Stimulated activated naive B cell treated with anti-CD40 and anti-IgM and Interleukin-4, amounts not matched to agents 10 μg/mL and 1 μg/mL and 100 μg/mL, for 72 hours (primary cell): ENCODE data around the gene STRIP1.

Experiments
- ATAC-seq, 2 donors: fragments of 150-1000 bp; cut with Tn5 transposase; replicated peaks; 2 replicates each; pipeline ENCODE4 v1.10.0; 2021; ENCODE audit warnings: moderate library complexity in 1 of 2
- DNase-seq: peaks from one replicate; pipeline ENCODE4 v3.0.0; 2021
- H3K27ac Mint-ChIP-seq: one replicate; pipeline ENCODE4 v1.8.0; 2022; ENCODE audit warnings: mild to moderate bottlenecking, mixed read lengths
- H3K27me3 Mint-ChIP-seq, 2 donors: one replicate each; pipeline ENCODE4 v1.8.0; 2022; ENCODE audit warnings: mixed read lengths in 2 of 2
- H3K36me3 Mint-ChIP-seq, 2 donors: one replicate each; pipeline ENCODE4 v1.8.0; 2022; ENCODE audit warnings: mixed read lengths in 2 of 2, mild to moderate bottlenecking in 1 of 2
- H3K4me1 Mint-ChIP-seq, 2 donors: one replicate each; pipeline ENCODE4 v1.8.0; 2022; ENCODE audit warnings: mixed read lengths in 2 of 2, mild to moderate bottlenecking in 1 of 2
- H3K4me3 Mint-ChIP-seq, 2 donors: one replicate each; pipeline ENCODE4 v1.8.0; 2022; ENCODE audit warnings: mild to moderate bottlenecking in 2 of 2, mixed read lengths in 2 of 2, moderate library complexity in 1 of 2
- H3K9me3 Mint-ChIP-seq, 2 donors: one replicate each; pipeline ENCODE4 v1.8.0; 2022; ENCODE audit warnings: mixed read lengths in 2 of 2, mild to moderate bottlenecking in 1 of 2

STRIP1 gene

DNA sequence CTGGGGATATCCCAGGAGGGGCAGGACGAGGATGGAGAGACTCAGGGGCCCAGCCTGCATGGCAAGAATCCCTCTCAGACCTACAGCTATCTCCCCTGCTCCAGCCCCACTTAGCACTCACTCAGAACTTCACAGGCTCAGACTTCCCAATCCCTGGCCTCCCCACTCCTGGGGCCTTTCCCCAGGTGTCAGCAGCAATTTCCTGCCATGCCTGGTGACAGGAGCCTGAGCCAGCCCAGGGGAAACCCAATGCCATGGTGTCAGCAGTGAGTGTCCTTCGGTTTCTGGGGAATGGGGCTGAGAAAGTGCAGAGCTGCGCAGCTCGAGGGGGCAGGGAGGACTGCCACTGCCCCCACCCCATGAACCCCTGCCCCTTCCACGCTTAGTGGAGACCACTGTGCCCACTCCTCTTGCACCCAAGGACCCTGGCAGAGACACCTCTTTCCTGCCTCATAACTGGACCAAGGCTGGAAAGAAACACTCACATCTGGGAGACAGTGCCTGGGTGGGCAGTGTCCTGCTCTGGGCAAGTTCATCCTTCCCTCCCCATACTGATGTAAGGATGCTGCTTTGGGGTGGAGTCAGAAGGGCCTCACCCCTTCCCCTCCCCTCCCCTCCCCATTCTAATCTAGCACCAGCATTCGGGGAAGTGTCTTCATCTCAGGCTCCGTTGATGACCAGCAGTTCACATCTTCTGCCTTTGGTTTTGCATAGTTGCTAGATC is 60.7 kb downstream of the STRIP1 start:
- no peaks in the 10 kb centered on the region for H3K36me3 Mint-ChIP-seq

DNA sequence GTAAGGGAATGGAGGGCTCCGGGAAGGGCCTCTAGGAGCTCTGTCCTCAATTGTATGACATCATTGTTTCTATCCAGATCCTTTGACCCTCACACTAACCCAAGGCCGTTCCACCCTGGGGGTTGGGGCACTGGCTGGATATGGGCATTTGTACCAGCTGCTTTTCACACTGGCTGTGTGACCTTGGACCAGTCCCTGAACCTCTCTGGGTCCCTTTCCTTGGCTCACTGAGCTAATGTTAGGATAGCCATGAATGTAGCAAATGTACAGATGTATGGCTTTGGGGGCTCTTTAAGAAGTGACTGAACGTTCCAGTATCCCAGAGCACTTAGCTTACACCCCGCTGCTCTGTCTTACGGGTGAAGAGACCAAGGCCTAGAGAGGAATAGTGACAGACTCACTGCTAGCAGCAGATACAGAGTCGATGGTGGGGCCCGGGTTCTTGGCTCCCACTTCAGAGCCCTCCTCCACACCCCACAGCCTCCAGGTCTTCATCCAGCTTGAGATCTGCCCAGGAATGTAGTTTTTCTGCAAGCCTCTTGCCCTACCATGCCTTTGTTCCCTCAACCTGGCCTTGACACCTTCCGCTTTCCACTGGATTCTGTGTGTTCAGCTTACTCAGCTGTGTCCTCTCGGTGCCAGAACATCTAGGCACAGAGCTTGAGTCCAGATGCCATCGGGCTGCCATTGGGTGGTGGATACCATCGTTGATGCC is 63.2 kb downstream of the STRIP1 start:
- H3K9me3 Mint-ChIP-seq, result no peaks in the 10 kb centered on the region
- H3K36me3 Mint-ChIP-seq, result no peaks in the 10 kb centered on the region
- H3K27me3 Mint-ChIP-seq, result peaks cover 14 to 16% of the 10 kb centered on the region in 2 donors
- no peak for DNase-seq
- H3K4me1 Mint-ChIP-seq, result peaks cover 19 to 20% of the 10 kb centered on the region in 2 donors
- no peak overlapping the region for H3K4me3 Mint-ChIP-seq
- no peak overlapping the region for H3K27ac Mint-ChIP-seq
- no peak for ATAC-seq

More for the DNA sequence above, 60.7 kb downstream of the STRIP1 start:
- Mint-ChIP-seq H3K27ac (no peak overlapping the region), H3K4me1 (peaks cover 0 to 1% of the 10 kb centered on the region in 2 donors), H3K27me3 (peaks cover 19 to 22% of the 10 kb centered on the region in 2 donors), H3K4me3 (no peak overlapping the region), H3K9me3 (no peaks in the 10 kb centered on the region)
- DNase-seq (no peak), ATAC-seq (no peak)

GRCh38 chr1:110098222-110099026 is 64.0 kb downstream of the STRIP1 start:
- H3K36me3 Mint-ChIP-seq, result no peaks in the 10 kb centered on the region
- H3K27me3 Mint-ChIP-seq, result peaks cover 13 to 16% of the 10 kb centered on the region in 2 donors
- DNase-seq, result no peak
- ATAC-seq, result no peak
- H3K9me3 Mint-ChIP-seq, result no peaks in the 10 kb centered on the region
- no peak overlapping the region for H3K27ac Mint-ChIP-seq
- peaks cover 20 to 27% of the 10 kb centered on the region in 2 donors for H3K4me1 Mint-ChIP-seq
- H3K4me3 Mint-ChIP-seq, result no peak overlapping the region

DNA sequence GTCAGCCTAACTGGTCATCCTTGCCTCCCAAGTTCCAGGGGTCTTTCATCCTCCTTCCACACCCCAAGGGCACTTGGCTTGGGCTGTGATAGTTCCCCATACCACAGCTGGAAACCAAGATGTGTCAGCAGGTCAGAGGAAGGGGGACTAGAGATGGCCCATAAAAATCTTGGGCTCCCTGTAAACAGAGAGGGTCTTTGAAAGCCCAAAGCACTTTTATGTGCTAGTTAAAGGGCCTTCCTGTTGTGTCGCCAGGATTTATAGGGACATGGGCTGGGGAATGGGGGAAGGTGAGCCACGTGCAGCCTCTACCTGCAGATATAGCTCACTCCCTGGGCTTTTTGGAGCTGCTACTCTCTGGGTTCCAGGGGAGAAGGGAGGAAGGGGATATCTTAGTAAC is 65.9 kb downstream of the STRIP1 start:
- peaks cover 21 to 30% of the 10 kb centered on the region in 2 donors for H3K4me1 Mint-ChIP-seq
- peaks cover 10 to 12% of the 10 kb centered on the region in 2 donors for H3K27me3 Mint-ChIP-seq
- no peak overlapping the region for H3K27ac Mint-ChIP-seq
- no peak for ATAC-seq
- no peaks in the 10 kb centered on the region for H3K36me3 Mint-ChIP-seq
- no peaks in the 10 kb centered on the region for H3K9me3 Mint-ChIP-seq
- no peak for DNase-seq
- H3K4me3 Mint-ChIP-seq, result no peak overlapping the region

DNA sequence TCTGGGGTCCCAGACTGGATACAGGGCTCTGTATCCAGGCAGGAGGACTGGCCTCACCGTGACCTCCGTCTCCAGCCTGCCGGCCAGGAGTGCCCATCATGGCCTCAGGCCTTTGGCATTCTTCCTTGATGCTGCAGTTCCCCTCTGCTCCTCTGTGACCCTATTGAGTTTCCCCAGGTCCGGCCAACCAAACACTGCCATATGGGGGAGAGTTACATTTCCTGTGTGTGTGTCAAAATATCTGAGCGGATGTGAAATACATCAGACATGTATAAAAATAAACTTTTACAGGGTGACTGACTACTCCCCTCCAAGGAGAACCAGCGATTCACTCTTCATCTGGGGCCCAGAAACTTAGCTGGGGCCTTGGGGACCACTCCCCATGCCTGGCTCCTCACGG is 67.7 kb downstream of the STRIP1 start:
- Mint-ChIP-seq H3K36me3 (no peaks in the 10 kb centered on the region), H3K4me3 (peak overlapping the region; percentile 5 to 53), H3K4me1 (peaks cover 23 to 34% of the 10 kb centered on the region in 2 donors), H3K27ac (peak overlapping the region; percentile 76), H3K27me3 (peaks cover 4% of the 10 kb centered on the region in 2 donors), H3K9me3 (no peaks in the 10 kb centered on the region)
- no peak for DNase-seq
- ATAC-seq, result peak; percentile 57 to 59
